Gastroesophageal sphincter (tissue), 4 donors: ENCODE data around the gene CD7. TPM values are rescaled to one million over a fixed set of nuclear protein-coding genes. Genes with fewer than 3 reads are reported as not detected.

ENCODE experiments used
- ATAC-seq: fragments of 150-250 bp; one replicate; pipeline ENCODE4 v1.9.1; 2016; ENCODE audit warnings: mild to moderate bottlenecking, moderate library complexity
- H3K27ac ChIP-seq, 4 donors: fragments of 200-600 bp; sonication (generic) in 3 of 4; 1 replicate in 3 of 4; 2 replicates in 1 of 4; pipeline ENCODE4 v1.5.1; 2016 to 2019
- H3K27me3 ChIP-seq: fragments of 200-600 bp; sonication (generic); one replicate; pipeline ENCODE4 v1.5.1; 2019
- H3K36me3 ChIP-seq, 2 donors: fragments of 200-600 bp; sonication (generic); one replicate each; pipeline ENCODE4 v1.5.1; 2019; ENCODE audit warnings: control low read depth in 1 of 2
- H3K4me1 ChIP-seq, 3 donors: fragments of 200-600 bp; sonication (generic); 1 replicate in 2 of 3; 2 replicates in 1 of 3; pipeline ENCODE4 v1.5.1; 2016 to 2019; ENCODE audit warnings: control low read depth in 2 of 3
- H3K4me3 ChIP-seq, 2 donors: fragments of 200-600 bp; sonication (generic); one replicate each; pipeline ENCODE4 v1.5.1; 2019; ENCODE audit warnings: mild to moderate bottlenecking in 1 of 2, moderate library complexity in 1 of 2
- H3K9me3 ChIP-seq, 3 donors: fragments of 200-600 bp; sonication (generic); one replicate each; pipeline ENCODE4 v1.5.1; 2017 to 2019; ENCODE audit warnings: control low read depth in 2 of 3
- EP300 ChIP-seq: sonication (generic); formaldehyde crosslinking; IDR thresholded peaks from one replicate; pipeline ENCODE4 v1.6.1; 2017; ENCODE audit warnings: antibody characterized with exemption, mild to moderate bottlenecking
- POLR2A ChIP-seq, 2 donors: fragments of 450-650 bp; IDR thresholded peaks; one replicate each; pipeline ENCODE4 v1.6.1; 2017; ENCODE audit warnings: antibody characterized with exemption in 2 of 2, mild to moderate bottlenecking in 2 of 2, moderate library complexity in 1 of 2
- POLR2AphosphoS5 ChIP-seq: sonication (generic); formaldehyde crosslinking; IDR thresholded peaks from one replicate; pipeline ENCODE4 v1.6.1; 2017; ENCODE audit warnings: antibody characterized with exemption
- WGBS, 2 donors: methylation state at CpG; one replicate each; pipeline ENCODE4 v1.1.5; 2018; ENCODE audit warnings: low coverage in 1 of 2; 5-methylcytosine and 5-hydroxymethylcytosine counted together
- total RNA-seq, 4 donors: library from RNA; depleted of rRNA; stranded (reverse); fragments of >200 nt; gene quantifications; one replicate each; pipeline ENCODE4 v1.1.0, GENCODE V29; 2016
- TF ChIP-seq, protein P1 (sequence below), 4 experiments: fragments of 200-600 bp in 2 of 4; fragments of 450-650 bp in 2 of 4; sonication (generic) in 1 of 4; IDR thresholded peaks; one replicate each; pipeline ENCODE4 v1.5.1; 2017 to 2019; ENCODE audit warnings: antibody characterized with exemption in 4 of 4, mild to moderate bottlenecking in 2 of 4, moderate library complexity in 2 of 4

The CD7 gene
- total RNA-seq, 4 donors from 2014 or later = 0.58 to 1.7 (median 0.94) TPM; not detected in 1

DNA sequence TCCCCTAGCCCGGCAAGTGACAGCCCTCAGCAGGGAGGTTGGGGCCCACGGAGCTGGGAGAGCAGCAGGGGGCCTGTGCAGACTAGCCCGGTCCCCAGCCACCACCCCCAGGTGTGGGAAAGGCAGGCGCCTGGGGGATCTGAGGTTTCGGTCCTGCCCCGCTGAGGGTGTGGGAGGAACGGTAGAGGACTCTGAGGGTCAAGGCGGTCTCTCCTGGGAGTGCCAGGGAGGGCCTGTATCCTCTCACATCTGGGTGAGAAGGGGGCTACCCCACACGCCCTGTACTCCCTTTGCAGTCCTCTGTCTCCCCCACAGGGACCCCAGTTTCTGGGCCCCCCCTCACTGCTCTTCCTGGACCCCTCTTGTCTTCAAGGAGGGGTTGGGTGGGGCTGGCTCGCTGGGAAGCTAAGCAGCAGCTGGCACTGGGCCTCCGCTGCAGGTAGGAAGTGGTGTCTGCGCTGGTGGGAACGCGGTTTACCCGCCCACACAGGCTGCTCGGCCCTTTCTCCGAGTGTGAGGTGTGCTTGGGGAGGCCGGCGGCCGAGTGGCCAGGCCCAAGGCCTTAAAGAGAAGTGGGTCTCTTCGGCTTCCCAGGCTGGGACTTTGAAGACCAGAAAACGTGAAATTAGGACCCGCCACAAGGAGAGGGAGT, 15.4 kb downstream of the CD7 start:
- Histone ChIP-seq H3K4me1 (peaks cover 0 to 32% (median 11%) of the 10 kb centered on the region in 3 donors), H3K9me3 (no peaks in the 10 kb centered on the region), H3K27me3 (peaks cover 8% of the 10 kb centered on the region), H3K27ac (no peak overlapping the region), H3K4me3 (no peak overlapping the region), H3K36me3 (no peaks in the 10 kb centered on the region)
- no CpG with 5 or more reads among the region's 23 CpGs for WGBS, 2 donors
- no peak for TF ChIP-seq POLR2A (IDR thresholded peaks at IDR 0.05)
- TF ChIP-seq, protein P1, sequence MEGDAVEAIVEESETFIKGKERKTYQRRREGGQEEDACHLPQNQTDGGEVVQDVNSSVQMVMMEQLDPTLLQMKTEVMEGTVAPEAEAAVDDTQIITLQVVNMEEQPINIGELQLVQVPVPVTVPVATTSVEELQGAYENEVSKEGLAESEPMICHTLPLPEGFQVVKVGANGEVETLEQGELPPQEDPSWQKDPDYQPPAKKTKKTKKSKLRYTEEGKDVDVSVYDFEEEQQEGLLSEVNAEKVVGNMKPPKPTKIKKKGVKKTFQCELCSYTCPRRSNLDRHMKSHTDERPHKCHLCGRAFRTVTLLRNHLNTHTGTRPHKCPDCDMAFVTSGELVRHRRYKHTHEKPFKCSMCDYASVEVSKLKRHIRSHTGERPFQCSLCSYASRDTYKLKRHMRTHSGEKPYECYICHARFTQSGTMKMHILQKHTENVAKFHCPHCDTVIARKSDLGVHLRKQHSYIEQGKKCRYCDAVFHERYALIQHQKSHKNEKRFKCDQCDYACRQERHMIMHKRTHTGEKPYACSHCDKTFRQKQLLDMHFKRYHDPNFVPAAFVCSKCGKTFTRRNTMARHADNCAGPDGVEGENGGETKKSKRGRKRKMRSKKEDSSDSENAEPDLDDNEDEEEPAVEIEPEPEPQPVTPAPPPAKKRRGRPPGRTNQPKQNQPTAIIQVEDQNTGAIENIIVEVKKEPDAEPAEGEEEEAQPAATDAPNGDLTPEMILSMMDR (IDR thresholded peaks at IDR 0.05) = no peak
- TF ChIP-seq POLR2AphosphoS5 = no peak
- TF ChIP-seq EP300 = no peak
- no peak for ATAC-seq

DNA sequence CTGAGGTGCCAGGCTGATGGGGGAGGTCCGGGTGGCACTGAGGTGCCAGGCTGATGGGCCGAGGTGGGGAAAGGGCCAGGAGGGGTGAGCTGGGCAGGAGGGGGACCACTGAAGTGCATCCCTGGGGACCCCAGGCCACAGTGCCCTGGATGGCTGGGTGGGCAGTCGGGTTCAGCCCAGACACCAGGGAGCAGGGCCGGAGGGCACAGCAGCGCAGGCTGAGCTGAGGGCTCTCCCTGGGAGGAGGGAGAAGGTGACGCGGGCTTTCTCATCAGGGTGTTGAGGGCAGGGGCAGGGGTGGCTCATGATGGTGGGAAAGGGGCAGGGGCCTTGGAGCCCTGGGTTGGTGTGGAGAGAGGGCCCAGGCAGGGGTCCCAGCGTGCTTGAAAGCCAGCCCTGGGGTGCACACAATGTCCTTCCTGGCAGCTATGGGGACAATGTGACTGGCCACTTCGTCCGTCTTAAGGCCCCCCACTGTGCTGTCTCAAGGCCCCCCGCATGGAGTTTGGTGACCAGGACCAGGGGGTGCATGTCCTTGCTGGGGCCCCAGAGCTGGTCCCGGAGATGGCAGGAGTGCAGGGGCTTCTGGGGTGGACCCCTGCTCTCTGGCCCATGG, 16.0 kb downstream of the CD7 start:
- H3K36me3 ChIP-seq = no peaks in the 10 kb centered on the region
- WGBS, 2 donors = 67 to 100% methylated on average over 2 to 4 of the region's 12 CpGs
- H3K9me3 ChIP-seq = no peaks in the 10 kb centered on the region
- H3K4me1 ChIP-seq = peaks cover 0 to 38% (median 11%) of the 10 kb centered on the region in 3 donors
- no peak for ATAC-seq
- TF ChIP-seq POLR2AphosphoS5 = no peak
- TF ChIP-seq, protein P1 (IDR thresholded peaks at IDR 0.05) = no peak
- TF ChIP-seq POLR2A (IDR thresholded peaks at IDR 0.05) = no peak
- no peak for TF ChIP-seq EP300
- H3K27me3 ChIP-seq = peaks cover 8% of the 10 kb centered on the region
- H3K4me3 ChIP-seq = no peak overlapping the region
- no peak overlapping the region for H3K27ac ChIP-seq

DNA sequence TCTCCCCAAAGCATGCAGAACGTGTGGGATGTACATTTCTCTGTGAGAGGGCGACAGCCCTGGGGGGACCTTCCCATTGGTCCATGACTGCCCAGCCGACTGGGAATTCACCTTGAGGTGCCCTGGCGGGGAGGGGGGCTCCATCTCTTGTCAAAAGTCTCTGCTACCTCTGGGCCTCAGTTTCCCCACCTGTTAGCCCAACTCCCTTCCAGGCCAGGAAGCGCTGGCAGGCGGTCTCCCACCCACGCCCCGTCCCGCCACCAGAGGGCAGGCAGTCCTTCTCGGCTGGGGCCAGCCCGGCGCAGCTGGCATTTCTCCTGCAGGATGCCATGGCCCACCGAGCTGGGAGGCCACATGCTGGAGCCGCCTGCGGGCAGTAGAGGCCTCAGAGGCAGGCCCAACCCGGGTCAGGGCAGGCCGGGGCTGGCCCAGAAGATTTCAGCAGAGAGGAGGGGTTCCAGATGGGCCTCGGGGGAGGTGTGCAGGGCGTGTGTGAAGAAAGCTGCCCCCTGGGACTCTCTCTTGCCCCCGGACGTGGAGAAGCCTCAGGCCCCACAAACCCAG, 16.6 kb downstream of the CD7 start:
- Histone ChIP-seq H3K4me3 (no peak overlapping the region), H3K27ac (no peak overlapping the region), H3K36me3 (no peaks in the 10 kb centered on the region), H3K9me3 (no peaks in the 10 kb centered on the region), H3K27me3 (peaks cover 8% of the 10 kb centered on the region), H3K4me1 (peaks cover 0 to 44% (median 11%) of the 10 kb centered on the region in 3 donors)
- TF ChIP-seq, protein P1 (IDR thresholded peaks at IDR 0.05) = peak in 3 of 4 experiments; percentile 63 to 90 (median 88)
- TF ChIP-seq EP300 = no peak
- WGBS, 2 donors = 41% methylated on average over 4 of the region's 21 CpGs; no CpG with 5 or more reads in 1 of the 2 donors
- ATAC-seq = no peak

DNA sequence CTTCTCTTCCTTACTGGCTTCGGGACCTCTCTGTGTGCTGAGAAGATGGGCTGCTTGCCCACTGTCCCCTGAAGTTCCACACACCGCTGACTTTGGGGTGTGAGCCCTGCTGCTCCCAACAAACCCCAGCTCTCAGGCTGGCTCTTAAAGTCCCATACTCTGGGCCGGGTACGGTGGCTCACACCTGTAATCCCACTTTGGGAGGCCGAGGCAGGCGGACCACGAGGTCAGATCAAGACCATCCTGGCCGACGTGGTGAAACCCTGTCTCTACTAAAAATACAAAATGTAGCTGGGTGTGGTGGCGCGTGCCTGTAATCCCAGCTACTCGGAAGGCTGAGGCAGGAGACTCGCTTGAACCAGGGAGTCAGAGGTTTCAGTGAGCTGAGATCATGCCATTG, 17.2 kb downstream of the CD7 start:
- TF ChIP-seq, protein P1 (IDR thresholded peaks at IDR 0.05) = no peak
- TF ChIP-seq POLR2A (IDR thresholded peaks at IDR 0.05) (no peak), EP300 (no peak), POLR2AphosphoS5 (no peak)
- Histone ChIP-seq H3K27me3 (peaks cover 8% of the 10 kb centered on the region), H3K4me3 (no peak overlapping the region), H3K4me1 (peaks cover 0 to 50% (median 11%) of the 10 kb centered on the region in 3 donors), H3K9me3 (no peaks in the 10 kb centered on the region), H3K36me3 (no peaks in the 10 kb centered on the region), H3K27ac (no peak overlapping the region)
- no peak for ATAC-seq
- WGBS, 2 donors = 96 to 100% methylated on average over 3 of the region's 13 CpGs
